Smooth muscle cell (in vitro differentiated cells): ENCODE measurements around the gene CLCF1. TPM values are rescaled to one million over a fixed set of nuclear protein-coding genes. Genes with fewer than 3 reads are reported as not detected.
A peak's percentile ranks its signal among the peaks of the same experiment; 100 is the strongest.

Experiments used
- DNase-seq: peaks from one replicate; lab custom pipeline; 2025; ENCODE audit not compliant: unreplicated experiment; lab: John Stamatoyannopoulos, UW
- H2AFZ ChIP-seq: fragments of 200-600 bp; sonication (generic); 2 replicates; pipeline ENCODE4 v1.6.0; 2016; ENCODE audit warnings: antibody characterized with exemption, low read depth, mild to moderate bottlenecking
- H3F3A ChIP-seq: fragments of 200-600 bp; sonication (generic); 2 replicates; pipeline ENCODE4 v1.6.0; 2017; ENCODE audit warnings: antibody characterized with exemption, low read depth
- H3K27ac ChIP-seq: fragments of 200-600 bp; sonication (generic); 2 replicates; pipeline ENCODE4 v1.5.1; 2016; ENCODE audit warnings: low read depth, mild to moderate bottlenecking
- H3K27me3 ChIP-seq: fragments of 200-600 bp; sonication (generic); 2 replicates; pipeline ENCODE4 v1.6.1; 2016; ENCODE audit warnings: low read depth, mild to moderate bottlenecking
- H3K36me3 ChIP-seq: fragments of 200-600 bp; sonication (generic); 2 replicates; pipeline ENCODE4 v1.5.1; 2016; ENCODE audit warnings: low read depth
- H3K4me1 ChIP-seq: fragments of 200-600 bp; sonication (generic); 2 replicates; pipeline ENCODE4 v1.5.1; 2016; ENCODE audit warnings: low read depth
- H3K4me2 ChIP-seq: fragments of 200-600 bp; sonication (generic); 2 replicates; pipeline ENCODE4 v1.6.0; 2016; ENCODE audit warnings: mild to moderate bottlenecking
- H3K4me3 ChIP-seq: fragments of 200-600 bp; sonication (generic); 2 replicates; pipeline ENCODE4 v1.5.1; 2016; ENCODE audit warnings: mild to moderate bottlenecking
- H3K79me2 ChIP-seq: fragments of 200-600 bp; sonication (generic); 2 replicates; pipeline ENCODE4 v1.6.0; 2016; ENCODE audit warnings: low read depth, mild to moderate bottlenecking
- H3K9ac ChIP-seq: fragments of 200-600 bp; sonication (generic); 2 replicates; pipeline ENCODE4 v1.6.0; 2016; ENCODE audit warnings: low read depth
- H3K9me3 ChIP-seq: fragments of 200-600 bp; sonication (generic); replicated peaks from 2 replicates; pipeline ENCODE4 v1.5.1; 2016; ENCODE audit warnings: low read depth
- H4K20me1 ChIP-seq: fragments of 200-600 bp; sonication (generic); 2 replicates; pipeline ENCODE4 v1.6.0; 2016; ENCODE audit warnings: low read depth
- CTCF ChIP-seq: fragments of 200-600 bp; sonication (generic); IDR thresholded peaks from 2 replicates; pipeline ENCODE4 v1.5.1; 2017; ENCODE audit warnings: borderline replicate concordance, mild to moderate bottlenecking, antibody characterized with exemption; ENCODE audit not compliant: insufficient read depth, poor library complexity, severe bottlenecking
- WGBS: methylation state at CpG from one replicate; pipeline ENCODE4 v1.1.7; 2016; ENCODE audit warnings: low lambda C conversion rate; 5-methylcytosine and 5-hydroxymethylcytosine counted together
- polyA plus RNA-seq: library from polyadenylated mRNA; unstranded; fragments of >200 nt; fragmentation: Nextera tagmentation; extraction: Ambion mirVana; gene quantifications from 2 replicates; pipeline ENCODE4 v1.2.1, GENCODE V29; 2016
- total RNA-seq: library from RNA; depleted of rRNA; stranded (reverse); fragments of >200 nt; gene quantifications from 2 replicates; pipeline ENCODE4 v1.2.3, GENCODE V29; 2014

Gene CLCF1
- total and polyA plus RNA-seq, 2 experiments from 2014 or later = 6.2 to 12.2 TPM

GRCh38 chr11:67353317-67354074 lies 19.9 kb downstream of the CLCF1 start, which contains the start of gene POLD4:
POLD4 (minus strand) TSS chr11:67353546; CDS start chr11:67353399, 147 bp downstream.
- Histone ChIP-seq H3K27me3 (no peaks in the 10 kb centered on the region), H3K4me3 (peak within 1 kb of the TSS; percentile 63), H3K9ac (peak within 1 kb of the TSS; percentile 96), H3K27ac (peak within 1 kb of the TSS; percentile 98), H3K4me2 (peak within 1 kb of the TSS; percentile 85), H3K4me1 (peaks cover 34% of the 10 kb centered on the region), H3K36me3 (no peaks in the 10 kb centered on the region), H3K79me2 (peaks cover 14% of the 10 kb centered on the region), H3F3A (peaks cover 27% of the 10 kb centered on the region), H4K20me1 (peaks cover 5% of the 10 kb centered on the region), H3K9me3 (no peaks in the 10 kb centered on the region), H2AFZ (peak within 1 kb of the TSS; percentile 78)
- TF ChIP-seq CTCF = no peak
- DNase-seq = peak; percentile 90
- 2% methylated on average over 32 of the region's 37 CpGs for whole genome bisulfite sequencing

- H3K36me3 ChIP-seq = no peaks in the 10 kb centered on the region
- H3K27ac ChIP-seq = peak overlapping the region; percentile 98
- TF ChIP-seq CTCF = no peak
- H2AFZ ChIP-seq = peak overlapping the region; percentile 78
- H3K4me1 ChIP-seq = peaks cover 34% of the 10 kb centered on the region
- H3K79me2 ChIP-seq = peaks cover 14% of the 10 kb centered on the region
- H3K4me3 ChIP-seq = peak overlapping the region; percentile 63
- no peaks in the 10 kb centered on the region for H3K27me3 ChIP-seq
- peaks cover 5% of the 10 kb centered on the region for H4K20me1 ChIP-seq
- peak overlapping the region; percentile 85 for H3K4me2 ChIP-seq
- H3F3A ChIP-seq = peaks cover 27% of the 10 kb centered on the region
- peak overlapping the region; percentile 96 for H3K9ac ChIP-seq
- no peak for DNase-seq
- WGBS = 27% methylated on average over 15 of the region's 25 CpGs
- no peaks in the 10 kb centered on the region for H3K9me3 ChIP-seq
Observed at GRCh38 chr11:67352546-67353316, 20.7 kb downstream of the CLCF1 start.

- peaks cover 5% of the 10 kb centered on the region for H4K20me1 ChIP-seq
- peaks cover 14% of the 10 kb centered on the region for H3K79me2 ChIP-seq
- H3K4me2 ChIP-seq = peak overlapping the region; percentile 85
- H3F3A ChIP-seq = peaks cover 22% of the 10 kb centered on the region
- no peak overlapping the region for H2AFZ ChIP-seq
- DNase-seq = no peak
- TF ChIP-seq CTCF = peak; percentile 89
- no peaks in the 10 kb centered on the region for H3K27me3 ChIP-seq
- H3K9ac ChIP-seq = no peak overlapping the region
- H3K27ac ChIP-seq = peak overlapping the region; percentile 98
- H3K9me3 ChIP-seq = no peaks in the 10 kb centered on the region
- WGBS = 54% methylated on average over 10 of the region's 11 CpGs
- H3K4me1 ChIP-seq = peaks cover 27% of the 10 kb centered on the region
- H3K36me3 ChIP-seq = no peaks in the 10 kb centered on the region
- H3K4me3 ChIP-seq = no peak overlapping the region
Observed at GRCh38 chr11:67351275-67352005, 22.0 kb downstream of the CLCF1 start.
